ENCODE data around the gene AFG3L2.

- TF ChIP-seq CTCF (IDR thresholded peaks at IDR 0.05; ENCODE audit: low read length) (no peak), EZH2 (IDR thresholded peaks at IDR 0.05; ENCODE audit: borderline replicate concordance, low read length) (no peak)
Observed at GRCh38 chr18:12313530-12314245, 63.3 kb downstream of the AFG3L2 start.

Data from OCI-LY1 (cell line).